Adrenal gland (tissue), 5 donors: Measurements from ENCODE around the gene PRR33.

Experiments used
- POLR2A ChIP-seq, 2 donors: fragments of 450-650 bp; IDR thresholded peaks; one replicate each; pipeline ENCODE4 v1.6.1; 2017; ENCODE audit warnings: antibody characterized with exemption in 2 of 2, mild to moderate bottlenecking in 2 of 2, moderate library complexity in 1 of 2
- TF ChIP-seq, protein P1 (sequence below), 6 experiments: fragments of 450-650 bp in 4 of 6; fragments of 200-600 bp in 2 of 6; sonication (generic) in 1 of 6; IDR thresholded peaks; 1 replicate in 5 of 6; 2 replicates in 1 of 6; pipeline versions ENCODE4 v1.5.1 to v1.8.0; 2016 to 2021; ENCODE audit warnings: antibody characterized with exemption in 6 of 6, mild to moderate bottlenecking in 2 of 6, moderate library complexity in 1 of 6
- donor health status: DM: no; HTN: no; CAD: no.

DNA sequence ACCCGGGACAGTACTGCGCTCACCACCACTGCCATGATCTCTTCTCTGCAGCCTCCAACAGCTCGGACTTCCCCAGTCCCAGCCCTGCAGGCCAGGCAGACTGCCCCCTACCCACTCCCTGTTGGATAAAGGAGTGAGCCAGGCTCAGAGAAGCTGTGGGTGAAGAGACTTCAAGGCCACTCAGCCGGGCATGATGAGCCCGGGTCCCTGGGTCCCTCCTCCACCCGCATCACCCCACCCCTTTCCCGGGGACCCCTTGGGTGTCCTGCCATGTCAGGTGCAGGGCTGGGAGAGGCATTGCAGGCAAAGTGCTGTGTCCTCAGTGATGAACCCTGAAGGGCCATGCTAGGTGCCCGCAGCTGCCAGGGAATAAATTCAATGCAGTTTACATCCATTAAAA is 24.3 kb downstream of the PRR33 start:
- TF ChIP-seq, protein P1, sequence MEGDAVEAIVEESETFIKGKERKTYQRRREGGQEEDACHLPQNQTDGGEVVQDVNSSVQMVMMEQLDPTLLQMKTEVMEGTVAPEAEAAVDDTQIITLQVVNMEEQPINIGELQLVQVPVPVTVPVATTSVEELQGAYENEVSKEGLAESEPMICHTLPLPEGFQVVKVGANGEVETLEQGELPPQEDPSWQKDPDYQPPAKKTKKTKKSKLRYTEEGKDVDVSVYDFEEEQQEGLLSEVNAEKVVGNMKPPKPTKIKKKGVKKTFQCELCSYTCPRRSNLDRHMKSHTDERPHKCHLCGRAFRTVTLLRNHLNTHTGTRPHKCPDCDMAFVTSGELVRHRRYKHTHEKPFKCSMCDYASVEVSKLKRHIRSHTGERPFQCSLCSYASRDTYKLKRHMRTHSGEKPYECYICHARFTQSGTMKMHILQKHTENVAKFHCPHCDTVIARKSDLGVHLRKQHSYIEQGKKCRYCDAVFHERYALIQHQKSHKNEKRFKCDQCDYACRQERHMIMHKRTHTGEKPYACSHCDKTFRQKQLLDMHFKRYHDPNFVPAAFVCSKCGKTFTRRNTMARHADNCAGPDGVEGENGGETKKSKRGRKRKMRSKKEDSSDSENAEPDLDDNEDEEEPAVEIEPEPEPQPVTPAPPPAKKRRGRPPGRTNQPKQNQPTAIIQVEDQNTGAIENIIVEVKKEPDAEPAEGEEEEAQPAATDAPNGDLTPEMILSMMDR (IDR thresholded peaks at IDR 0.05): no peak
- no peak for TF ChIP-seq POLR2A (IDR thresholded peaks at IDR 0.05)
